A549 (cell line): ENCODE measurements around the gene PPP1R1C. TPM values are rescaled to one million over a fixed set of nuclear protein-coding genes. Genes with fewer than 3 reads are reported as not detected.
A peak's percentile ranks its signal among the peaks of the same experiment; 100 is the strongest.

Experiments
- ATAC-seq, 2 experiments: fragments of 200-7000 bp in 1 of 2; fragments of >200 bp in 1 of 2; cut with Nextera tagmentation in 1 of 2; cut with Tn5 transposase in 1 of 2; 3 replicates each; pipeline versions ENCODE4 v1.8.0 to v1.9.1; 2018 to 2020; ENCODE audit warnings: mild to moderate bottlenecking in 1 of 2, moderate library complexity in 1 of 2
- CTCF ChIA-PET: fragments of 300-600 bp; sonication (Branson Sonifier 250); formaldehyde crosslinking; extraction: SDS; loops from one replicate; lab custom pipeline; 2021; ENCODE audit warnings: antibody characterized with exemption, inconsistent platforms; lab: Yijun Ruan, JAX
- POLR2A ChIA-PET: fragments of 350-600 bp; formaldehyde crosslinking; extraction: SDS; loops from one replicate; lab custom pipeline; 2021; ENCODE audit warnings: antibody characterized with exemption, inconsistent platforms; lab: Yijun Ruan, JAX
- DNase-seq, 2 experiments: peaks; one replicate each; pipeline versions ENCODE4 v3.0.0 to v3.0.0-alpha.2; 2011 to 2016; ENCODE audit warnings: low read depth in 1 of 2, low spot score in 1 of 2
- FAIRE-seq: peaks from 2 replicates; lab custom pipeline; 2011; peaks lifted over from hg19 to GRCh38; lab: Jason Lieb, UNC
- H3K27ac ChIP-seq, 2 experiments: fragments of >200 bp; sonication (Bioruptor Twin); formaldehyde crosslinking; 3 replicates each; pipeline ENCODE4 v1.5.1; 2016 to 2017
- H3K4me1 ChIP-seq: fragments of >200 bp; sonication (Bioruptor Twin); formaldehyde crosslinking; 3 replicates; pipeline ENCODE4 v1.6.1; 2016
- H3K4me2 ChIP-seq: fragments of >200 bp; sonication (Bioruptor Twin); formaldehyde crosslinking; 3 replicates; pipeline ENCODE4 v1.6.1; 2016
- H3K4me3 ChIP-seq: fragments of >200 bp; sonication (Bioruptor Twin); formaldehyde crosslinking; 3 replicates; pipeline ENCODE4 v1.5.1; 2016
- H3K9me3 ChIP-seq: fragments of >200 bp; sonication (Bioruptor Twin); formaldehyde crosslinking; 3 replicates; pipeline ENCODE4 v1.6.1; 2016
- CHD4 ChIP-seq: fragments of 200-600 bp; sonication (generic); IDR thresholded peaks from 2 replicates; pipeline ENCODE4 v1.6.1; 2016; ENCODE audit warnings: antibody characterized with exemption, mild to moderate bottlenecking, borderline replicate concordance
- E2F6 ChIP-seq: IDR thresholded peaks from 2 replicates; pipeline ENCODE4 v1.6.1; 2012; ENCODE audit warnings: low read depth, borderline replicate concordance
- EHF ChIP-seq: fragments of 250-450 bp; sonication (Bioruptor Pico); IDR thresholded peaks from 2 replicates; pipeline ENCODE4 v1.5.0; 2020; ENCODE audit warnings: mild to moderate bottlenecking
- EHMT2 ChIP-seq: fragments of 200-600 bp; sonication (generic); IDR thresholded peaks from 2 replicates; pipeline ENCODE4 v1.6.1; 2016; ENCODE audit warnings: antibody characterized with exemption, low read depth, mild to moderate bottlenecking, moderate library complexity
- FOSL2 ChIP-seq, 2 experiments: fragments of 450-650 bp in 1 of 2; fragments of >200 bp in 1 of 2; sonication (Bioruptor Twin) in 1 of 2; formaldehyde crosslinking; IDR thresholded peaks; 2 replicates each; pipeline versions ENCODE4 v1.5.0 to v1.6.1; 2016 to 2020; ENCODE audit warnings: mild to moderate bottlenecking in 1 of 2, moderate library complexity in 1 of 2
- HDAC2 ChIP-seq: fragments of 200-600 bp; sonication (generic); IDR thresholded peaks from 2 replicates; pipeline ENCODE4 v1.6.1; 2016
- HOXA7 ChIP-seq: fragments of 250-450 bp; sonication (Bioruptor Pico); IDR thresholded peaks from 2 replicates; pipeline ENCODE4 v1.5.0; 2020; ENCODE audit warnings: mild to moderate bottlenecking, moderate library complexity
- MAZ ChIP-seq: fragments of 150-350 bp; IDR thresholded peaks from 2 replicates; pipeline ENCODE4 v1.6.1; 2014; ENCODE audit warnings: antibody characterized with exemption, low read depth, low read length, borderline replicate concordance
- MYC ChIP-seq: IDR thresholded peaks from 2 replicates; pipeline ENCODE4 v1.6.1; 2012; ENCODE audit warnings: mild to moderate bottlenecking, inconsistent platforms, low read length, improper control_type of control experiment, borderline replicate concordance
- NFE2L2 ChIP-seq: fragments of 150-350 bp; conservative IDR thresholded peaks from 2 replicates; pipeline ENCODE4 v1.6.1; 2014; ENCODE audit warnings: low read length
- PHF8 ChIP-seq: fragments of 200-600 bp; sonication (generic); IDR thresholded peaks from 2 replicates; pipeline ENCODE4 v1.6.1; 2016; ENCODE audit warnings: low read depth, mild to moderate bottlenecking, antibody characterized with exemption, moderate library complexity, borderline replicate concordance
- POLR2AphosphoS2 ChIP-seq: conservative IDR thresholded peaks from 2 replicates; pipeline ENCODE4 v1.6.1; 2012; ENCODE audit warnings: low read length, improper control_type of control experiment, inconsistent platforms
- RAD21 ChIP-seq, 2 experiments: fragments of >200 bp in 1 of 2; sonication (Bioruptor Twin) in 1 of 2; formaldehyde crosslinking in 1 of 2; IDR thresholded peaks in 1 of 2; conservative IDR thresholded peaks in 1 of 2; 2 replicates in 1 of 2; 3 replicates in 1 of 2; pipeline ENCODE4 v1.6.1; 2012 to 2018; ENCODE audit warnings: inconsistent platforms in 1 of 2
- RNF2 ChIP-seq: fragments of 200-600 bp; sonication (generic); IDR thresholded peaks from 2 replicates; pipeline ENCODE4 v1.6.1; 2016; ENCODE audit warnings: low read depth, mild to moderate bottlenecking, antibody characterized with exemption, moderate library complexity, borderline replicate concordance
- SREBF2 ChIP-seq: fragments of 450-650 bp; IDR thresholded peaks from 2 replicates; pipeline ENCODE4 v1.6.1; 2014; ENCODE audit warnings: mild to moderate bottlenecking, moderate library complexity
- TP53 ChIP-seq: fragments of 250-450 bp; sonication (Bioruptor Pico); IDR thresholded peaks from 2 replicates; pipeline ENCODE4 v1.5.0; 2021; ENCODE audit warnings: mild to moderate bottlenecking, moderate library complexity
- USF2 ChIP-seq: fragments of 450-650 bp; IDR thresholded peaks from 2 replicates; pipeline ENCODE4 v1.6.1; 2014; ENCODE audit warnings: antibody characterized with exemption
- ZNF302 ChIP-seq: fragments of 250-450 bp; sonication (Bioruptor Pico); IDR thresholded peaks from 2 replicates; pipeline ENCODE4 v1.9.0; 2021; ENCODE audit warnings: inconsistent platforms, mild to moderate bottlenecking, moderate library complexity
- ZSCAN20 ChIP-seq: fragments of 250-450 bp; sonication (Bioruptor Pico); IDR thresholded peaks from 2 replicates; pipeline ENCODE4 v1.8.0; 2022; ENCODE audit warnings: mild to moderate bottlenecking, moderate library complexity
- WGBS: methylation state at CpG from one replicate; pipeline ENCODE4 v1.1.6; 2017; ENCODE audit errors: missing lambda C conversion rate; 5-methylcytosine and 5-hydroxymethylcytosine counted together
- polyA plus RNA-seq, 4 experiments: library from polyadenylated mRNA; depleted of rRNA in 3 of 4; stranded (reverse); fragments of >200 nt; fragmentation: RNase III in 1 of 4; extraction: RNeasy Plus Mini Kit Qiagen cat#74134 plus additional on column Dnase treatment in 1 of 4; gene quantifications; 2 replicates in 3 of 4; 3 replicates in 1 of 4; pipeline ENCODE4 v1.2.3, GENCODE V29; 2011 to 2017
- TF ChIP-seq, protein P1 (sequence below): fragments of >200 bp; sonication (Bioruptor Twin); formaldehyde crosslinking; IDR thresholded peaks from 3 replicates; pipeline ENCODE4 v1.5.1; 2016

The PPP1R1C gene
- polyA plus RNA-seq, 2 of the 4 experiments (the other 2 are of a cell fraction): 0.81 to 2.7 TPM

- no peak overlapping the region for H3K4me3 ChIP-seq
- WGBS: 86% methylated on average over 1 of the region's 1 CpG
- POLR2A ChIA-PET: no interaction called here
- no peak overlapping the region for H3K4me2 ChIP-seq
- CTCF ChIA-PET: interaction anchor here (1.1 kb wide), 1 partner anchor 40 kb away, joined by 3 read pairs; no protein-coding TSS in a partner anchor
- H3K27ac ChIP-seq: no peak overlapping the region
- FAIRE-seq (no peak), DNase-seq (no peak), ATAC-seq (no peak)
- H3K9me3 ChIP-seq: no peaks in the 10 kb centered on the region
- no peaks in the 10 kb centered on the region for H3K4me1 ChIP-seq
- TF ChIP-seq HDAC2 (no peak), MYC (no peak), CHD4 (no peak), EHF (CRISPR knock-in tag) (no peak), MAZ (no peak), HOXA7 (no peak), EHMT2 (no peak), ZNF302 (CRISPR knock-in tag) (no peak), SREBF2 (no peak)
These were observed 131.5 kb downstream of the PPP1R1C start for GRCh38 chr2:182117196-182117595.

- CTCF ChIA-PET: no interaction called here
- FAIRE-seq: no peak
- no peak for DNase-seq
- Histone ChIP-seq H3K4me3 (no peak overlapping the region), H3K4me2 (no peak overlapping the region), H3K4me1 (no peaks in the 10 kb centered on the region), H3K27ac (no peak overlapping the region), H3K9me3 (no peaks in the 10 kb centered on the region)
- POLR2A ChIA-PET: no interaction called here
- 21% methylated on average over 3 of the region's 3 CpGs for WGBS
- no peak for ATAC-seq
- TF ChIP-seq FOSL2 (IDR thresholded peaks at IDR 0.05) (no peak), FOSL2 (CRISPR knock-in tag; IDR thresholded peaks at IDR 0.05) (no peak), ZNF302 (CRISPR knock-in tag) (no peak), POLR2AphosphoS2 (no peak), E2F6 (no peak), PHF8 (no peak), ZSCAN20 (CRISPR knock-in tag) (no peak), RNF2 (no peak), TP53 (no peak), USF2 (no peak)
- TF ChIP-seq, protein P1, sequence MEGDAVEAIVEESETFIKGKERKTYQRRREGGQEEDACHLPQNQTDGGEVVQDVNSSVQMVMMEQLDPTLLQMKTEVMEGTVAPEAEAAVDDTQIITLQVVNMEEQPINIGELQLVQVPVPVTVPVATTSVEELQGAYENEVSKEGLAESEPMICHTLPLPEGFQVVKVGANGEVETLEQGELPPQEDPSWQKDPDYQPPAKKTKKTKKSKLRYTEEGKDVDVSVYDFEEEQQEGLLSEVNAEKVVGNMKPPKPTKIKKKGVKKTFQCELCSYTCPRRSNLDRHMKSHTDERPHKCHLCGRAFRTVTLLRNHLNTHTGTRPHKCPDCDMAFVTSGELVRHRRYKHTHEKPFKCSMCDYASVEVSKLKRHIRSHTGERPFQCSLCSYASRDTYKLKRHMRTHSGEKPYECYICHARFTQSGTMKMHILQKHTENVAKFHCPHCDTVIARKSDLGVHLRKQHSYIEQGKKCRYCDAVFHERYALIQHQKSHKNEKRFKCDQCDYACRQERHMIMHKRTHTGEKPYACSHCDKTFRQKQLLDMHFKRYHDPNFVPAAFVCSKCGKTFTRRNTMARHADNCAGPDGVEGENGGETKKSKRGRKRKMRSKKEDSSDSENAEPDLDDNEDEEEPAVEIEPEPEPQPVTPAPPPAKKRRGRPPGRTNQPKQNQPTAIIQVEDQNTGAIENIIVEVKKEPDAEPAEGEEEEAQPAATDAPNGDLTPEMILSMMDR: no peak
These were observed 143.4 kb downstream of the PPP1R1C start for GRCh38 chr2:182128821-182129707.

DNA sequence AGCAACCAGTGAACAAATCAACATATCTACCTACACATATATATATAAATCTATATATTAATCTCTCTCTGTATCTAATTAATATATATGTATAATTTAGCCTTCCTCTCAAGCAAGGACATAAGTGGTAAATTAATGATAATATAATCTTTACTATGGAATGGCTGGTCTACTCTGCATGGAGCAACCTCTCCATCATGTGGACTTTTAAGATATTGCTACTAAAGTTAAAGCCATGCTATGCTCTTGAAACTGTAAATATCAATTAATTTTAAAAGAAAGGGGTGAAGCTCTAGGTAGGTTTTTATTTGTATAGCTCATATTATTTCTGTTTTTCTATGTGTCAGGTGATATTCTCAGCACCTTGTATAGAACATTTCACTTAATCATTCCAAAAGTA, 147.0 kb downstream of the PPP1R1C start:
- H3K4me3 ChIP-seq: no peak overlapping the region
- no peaks in the 10 kb centered on the region for H3K4me1 ChIP-seq
- H3K27ac ChIP-seq: no peak overlapping the region
- ATAC-seq (no peak), DNase-seq (no peak), FAIRE-seq (no peak)
- CTCF ChIA-PET: interaction anchor here (1.9 kb wide), 1 partner anchor 390 kb away, joined by 5 read pairs; no protein-coding TSS in a partner anchor
- TF ChIP-seq RAD21 (conservative IDR thresholded peaks at IDR 0.05 in 1 of 2, IDR thresholded peaks at IDR 0.05 in 1 of 2) (peak in 1 of 2 experiments; percentile 39; a peak in 2 of 5 replicates), NFE2L2 (no peak)
- no peaks in the 10 kb centered on the region for H3K9me3 ChIP-seq
- no peak overlapping the region for H3K4me2 ChIP-seq
- POLR2A ChIA-PET: no interaction called here
